ENCODE data around the gene ZCCHC14.
A peak's percentile ranks its signal among the peaks of the same experiment; 100 is the strongest.

Gene ZCCHC14

DNA sequence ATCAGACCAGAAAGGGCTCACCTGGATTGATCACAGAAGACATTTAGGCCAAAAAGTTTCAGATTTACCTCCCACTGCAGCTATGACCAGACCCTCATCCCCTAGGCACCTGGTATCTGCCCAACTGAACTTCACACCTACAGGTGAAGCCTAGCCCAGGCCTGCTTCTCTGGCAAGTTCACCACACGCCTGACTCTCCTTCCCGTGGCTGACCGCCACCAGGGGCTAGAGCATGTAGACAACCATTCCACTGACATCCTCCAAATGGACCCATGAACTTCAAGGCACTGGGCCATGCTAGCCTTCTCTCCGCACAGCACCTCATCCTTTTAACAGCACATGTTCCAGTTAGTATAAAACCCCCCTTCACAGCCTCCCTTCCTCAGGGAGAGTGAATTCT is 18.8 kb downstream of the ZCCHC14 start:
- DNase-seq: no peak

DNA sequence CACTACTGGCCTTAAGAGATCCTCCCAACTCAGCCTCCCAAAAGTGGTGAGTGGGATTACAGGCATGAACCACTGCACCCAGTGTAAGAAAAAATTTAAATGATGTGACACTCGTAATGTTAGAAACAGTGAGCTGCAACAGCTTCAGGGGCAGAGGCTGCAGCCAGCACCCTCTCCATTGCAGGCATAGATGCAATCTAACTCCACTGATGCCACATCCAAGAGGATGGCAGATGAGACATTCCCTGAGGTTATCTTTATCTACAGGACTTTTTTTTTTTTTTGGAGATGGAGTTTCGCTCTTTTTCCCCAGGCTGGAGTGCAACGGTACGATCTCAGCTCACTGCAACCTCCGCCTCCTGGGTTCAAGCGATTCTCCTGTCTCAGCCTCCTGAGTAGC is 19.9 kb downstream of the ZCCHC14 start:
- DNase-seq: no peak

DNA sequence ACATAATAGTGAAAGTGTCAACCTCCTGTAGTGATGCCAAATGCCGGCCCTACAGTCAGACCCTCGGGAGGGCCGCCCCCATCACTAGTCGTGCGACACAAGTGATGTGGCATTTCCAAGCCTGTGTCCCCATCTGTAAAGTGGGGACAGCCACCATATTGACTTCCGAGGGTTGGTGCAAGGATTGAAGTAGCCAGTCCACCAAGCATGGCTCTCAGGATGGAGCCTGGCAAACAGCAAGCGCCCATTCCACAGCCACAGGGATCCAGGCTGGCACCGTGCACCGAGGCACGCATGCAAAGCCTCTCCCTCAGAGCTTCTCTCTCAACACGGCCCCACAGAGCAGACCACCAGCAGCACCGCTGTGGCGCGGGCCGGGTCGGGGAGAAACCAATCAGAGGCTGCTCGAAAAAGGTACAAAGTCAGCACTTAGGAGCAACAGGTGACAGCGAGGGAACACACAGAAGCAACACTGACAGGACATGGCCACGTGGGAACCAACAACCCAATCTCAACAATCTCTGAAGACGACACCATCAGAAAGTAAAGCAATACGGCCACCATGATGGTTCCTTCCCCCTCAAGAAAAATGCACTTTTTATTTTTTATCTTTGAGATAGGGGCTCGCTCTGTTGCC is 20.6 kb downstream of the ZCCHC14 start:
- DNase-seq: no peak

DNA sequence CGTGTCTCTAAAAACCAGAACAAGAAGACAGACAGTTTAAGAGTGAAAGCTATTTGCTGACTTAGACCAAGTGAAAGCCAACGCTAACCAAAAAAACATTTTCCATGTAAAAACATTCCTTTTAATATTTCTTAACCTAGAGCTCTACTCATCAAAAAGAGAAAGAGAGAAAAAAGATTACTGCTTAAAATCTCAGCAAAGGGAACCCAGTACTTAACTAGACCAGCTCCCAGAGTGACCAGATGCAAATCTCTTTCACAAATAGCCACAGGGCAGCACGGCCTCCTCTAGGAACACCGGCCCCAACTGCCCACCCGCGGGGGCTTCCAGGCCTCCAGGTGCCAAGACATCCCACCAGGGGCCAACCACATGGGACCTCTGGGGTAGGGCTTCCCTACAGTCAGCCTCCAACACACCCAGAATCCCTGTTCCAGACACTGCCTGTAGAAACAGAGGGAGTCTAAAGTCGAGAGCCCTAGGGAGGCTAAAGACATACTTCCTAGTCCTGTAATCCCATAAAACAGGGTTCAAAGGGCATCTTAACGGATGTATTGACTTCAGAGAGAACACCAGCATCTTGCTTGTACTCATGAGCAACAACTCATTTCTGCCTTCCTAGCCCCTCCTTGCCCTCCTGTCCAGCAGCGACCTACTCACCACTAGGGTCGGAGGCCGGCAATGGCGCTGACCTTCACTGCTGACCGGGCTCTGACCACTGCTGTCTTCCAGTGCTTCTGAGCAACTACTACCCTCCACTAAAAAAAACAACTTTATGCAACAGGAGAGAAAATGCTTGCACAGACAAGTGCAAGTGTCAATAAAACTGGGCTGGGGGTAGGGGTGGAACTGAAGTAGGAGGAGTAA is 21.3 kb downstream of the ZCCHC14 start:
- DNase-seq: no peak

DNA sequence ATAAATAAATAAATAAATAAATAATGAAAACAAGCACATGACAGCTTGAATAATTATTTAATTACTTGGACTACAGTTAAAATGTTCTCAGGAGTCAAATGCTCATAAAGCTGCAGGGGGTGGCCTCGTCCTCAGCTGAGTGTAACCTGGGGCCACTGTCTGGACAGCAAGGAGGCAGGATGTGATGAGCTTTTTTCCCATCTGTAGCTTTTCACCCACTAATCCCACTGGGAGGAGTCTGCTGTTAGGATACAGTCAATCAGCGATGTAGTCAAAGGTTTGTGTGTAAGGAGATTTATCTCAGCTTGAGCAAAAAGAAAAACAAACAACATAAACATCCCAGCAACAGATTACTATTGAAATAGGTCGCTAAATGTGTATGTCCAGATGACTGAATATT is 22.5 kb downstream of the ZCCHC14 start:
- no peak for DNase-seq

DNA sequence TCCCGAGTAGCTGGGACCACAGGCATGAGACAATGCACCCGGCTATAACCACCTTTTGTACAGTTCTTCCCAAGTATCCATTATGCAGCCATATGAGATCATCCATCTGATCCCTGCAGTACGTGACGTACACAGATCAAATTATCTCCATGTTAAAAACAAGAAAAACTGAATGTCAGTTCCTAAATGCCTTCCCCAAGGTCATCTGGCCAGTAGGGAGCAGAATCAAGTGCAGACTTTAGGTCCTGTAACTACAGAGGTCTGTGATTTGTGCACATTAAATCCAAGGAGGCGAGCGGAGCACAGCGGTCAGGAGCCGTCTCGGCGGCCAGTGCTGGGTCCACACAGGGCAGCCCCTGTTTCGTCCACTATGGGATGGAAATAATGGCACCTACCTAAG is 23.7 kb downstream of the ZCCHC14 start:
- no peak for DNase-seq

DNA sequence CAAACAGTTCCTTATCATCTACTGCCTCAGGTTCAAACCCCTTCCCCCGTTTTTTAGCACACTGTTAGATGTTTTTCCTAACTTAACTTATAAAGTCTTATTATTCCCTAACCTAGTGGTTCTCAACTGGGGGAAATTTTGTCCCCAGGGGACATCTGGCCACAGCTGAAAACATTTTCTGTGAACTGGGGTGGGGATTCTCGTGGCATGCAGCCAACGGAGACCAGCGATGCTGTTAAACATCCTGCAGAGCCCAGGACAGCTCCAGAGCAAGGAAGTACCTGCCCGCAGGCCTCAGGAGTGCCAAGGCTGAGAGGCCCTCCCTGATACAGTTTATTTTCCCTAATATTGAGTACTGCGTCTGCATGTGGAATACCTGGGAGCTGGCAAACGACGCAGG is 24.3 kb downstream of the ZCCHC14 start:
- no peak for DNase-seq

DNA sequence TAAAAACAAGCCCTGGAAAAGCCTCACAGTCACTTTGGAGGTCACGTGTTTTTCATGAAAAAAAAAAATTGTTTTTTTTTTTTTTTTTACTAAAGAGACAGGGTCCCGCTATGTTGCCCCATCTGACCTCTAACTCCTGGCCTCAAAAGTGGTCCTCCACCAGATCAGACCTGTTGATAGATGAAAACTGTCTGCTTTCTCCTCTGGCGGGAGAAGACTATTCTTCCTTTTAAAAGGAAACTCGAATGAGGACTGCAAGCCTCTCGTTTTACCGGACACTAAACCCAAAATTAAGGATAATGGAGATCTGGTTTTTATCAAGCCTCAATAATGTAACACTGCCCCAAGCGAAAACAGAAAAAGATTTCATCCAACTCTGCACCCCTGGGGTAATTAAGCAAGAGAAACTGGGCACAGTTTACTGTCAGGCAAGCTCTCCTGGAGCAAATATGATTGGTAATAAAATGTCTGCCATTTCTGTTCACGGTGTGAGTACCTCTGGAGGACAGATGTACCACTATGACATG is 25.8 kb downstream of the ZCCHC14 start:
- DNase-seq: no peak

DNA sequence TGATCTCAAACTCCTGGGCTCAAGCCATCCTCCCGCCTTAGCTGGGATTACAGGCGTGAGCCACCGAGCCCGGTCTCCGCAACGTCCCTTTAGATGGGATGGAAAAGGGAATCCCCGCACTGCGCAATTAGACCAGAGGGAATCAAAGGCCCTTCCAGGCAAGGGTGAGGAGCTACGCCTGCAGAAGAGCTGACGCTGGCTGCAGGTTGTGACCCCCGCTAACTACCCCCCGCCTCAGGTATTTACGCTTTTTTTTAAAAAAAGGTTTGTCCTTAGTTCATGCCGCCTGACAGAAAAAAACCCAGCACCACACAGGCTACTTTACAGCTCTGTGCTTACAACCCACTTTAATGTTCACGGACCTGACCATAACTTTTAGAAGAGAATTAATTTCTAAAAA is 26.9 kb downstream of the ZCCHC14 start:
- DNase-seq: no peak

DNA sequence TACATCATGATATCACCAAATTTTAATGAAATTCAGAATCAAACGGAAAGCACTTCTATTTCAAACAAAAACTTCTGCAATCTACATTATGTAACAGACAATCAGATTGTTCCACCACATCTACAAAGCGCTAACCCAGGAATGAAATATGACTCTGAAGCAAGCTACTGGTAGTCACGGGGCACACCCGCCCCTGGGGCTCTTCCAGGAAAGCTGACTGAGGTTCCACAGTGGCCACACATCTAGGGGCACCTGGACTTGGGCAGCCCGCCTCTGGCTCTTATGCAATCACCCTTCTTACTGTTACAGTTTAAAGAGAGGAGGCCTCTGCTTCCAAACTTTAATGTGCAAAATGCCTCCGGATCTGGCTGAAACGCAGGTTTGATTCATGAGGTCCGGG is 27.5 kb downstream of the ZCCHC14 start:
- DNase-seq: no peak

DNA sequence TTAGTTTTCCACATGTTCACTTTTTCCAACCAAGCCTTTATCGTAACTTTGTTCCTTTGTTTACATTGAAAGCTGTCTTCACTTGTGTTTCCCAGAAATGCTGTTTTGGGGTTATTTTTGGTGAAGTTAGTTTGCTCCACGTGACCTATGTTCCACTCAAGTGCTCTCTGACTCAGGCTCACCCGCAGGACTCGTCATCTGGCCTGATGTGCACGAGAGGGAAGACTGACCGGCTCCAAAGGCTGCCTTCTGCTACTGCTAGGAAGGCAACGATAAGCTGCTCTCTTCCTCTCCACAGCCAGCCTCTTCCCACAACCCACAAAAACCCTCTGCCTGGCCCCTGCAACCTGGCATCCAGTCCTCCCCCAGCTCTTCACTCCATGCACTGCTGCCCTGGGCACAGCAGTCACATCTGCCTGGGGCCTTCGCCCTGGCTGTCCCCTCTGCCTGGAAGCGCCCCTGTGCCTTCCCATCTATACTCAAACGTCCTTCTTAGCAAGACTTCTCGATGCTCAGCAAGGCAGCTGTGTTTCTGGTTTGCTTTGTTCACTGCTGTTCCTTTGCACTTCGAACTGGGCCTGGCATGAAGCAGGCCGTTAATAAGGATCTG is 28.0 kb downstream of the ZCCHC14 start:
- DNase-seq: peak; percentile 49 to 59

DNA sequence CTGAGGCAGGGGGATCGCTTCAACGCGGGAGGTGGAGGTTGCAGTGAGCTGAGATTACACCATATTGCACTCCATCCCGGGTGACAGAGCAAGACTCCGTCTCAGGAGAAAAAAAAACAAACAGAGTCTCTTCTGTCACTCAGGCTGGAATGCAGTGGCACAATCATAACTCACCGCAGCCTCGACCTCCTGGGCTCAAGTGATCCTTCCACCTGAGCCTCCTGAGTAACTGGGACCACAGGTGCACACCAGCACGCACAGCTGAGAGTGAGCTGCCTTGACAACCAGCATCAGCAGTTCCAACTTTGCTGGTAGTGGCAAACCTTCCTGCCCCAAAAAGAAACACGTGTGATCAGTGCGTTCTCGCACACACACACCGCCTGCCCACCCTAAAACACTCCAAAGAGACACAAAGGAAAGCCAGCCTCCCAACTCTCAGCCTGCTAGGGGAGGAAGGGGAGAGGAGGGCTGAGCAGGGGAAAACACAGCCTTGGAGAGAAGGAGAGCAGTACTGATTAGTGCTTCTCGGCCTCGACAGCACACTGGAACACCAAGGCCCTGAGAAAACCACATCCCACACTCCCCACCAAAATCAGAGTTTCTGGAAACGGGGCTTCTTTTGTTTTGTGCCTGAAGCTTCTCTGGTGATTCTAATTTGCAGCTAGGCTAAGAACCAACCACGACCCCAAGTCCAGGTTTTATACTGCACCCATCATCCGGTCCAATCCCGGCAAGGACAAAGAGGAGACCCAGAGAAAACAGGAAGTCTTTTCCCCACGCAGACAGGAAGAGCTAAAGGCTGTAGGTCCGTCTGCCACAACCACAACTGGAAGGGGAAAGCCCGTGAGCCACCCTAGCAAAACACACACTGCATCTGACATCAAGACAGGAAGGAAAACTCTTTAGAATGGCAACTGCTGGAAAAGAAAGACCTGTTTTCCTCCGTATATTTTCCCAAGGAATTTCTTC is 28.8 kb downstream of the ZCCHC14 start:
- peak; percentile 49 to 56 for DNase-seq

DNA sequence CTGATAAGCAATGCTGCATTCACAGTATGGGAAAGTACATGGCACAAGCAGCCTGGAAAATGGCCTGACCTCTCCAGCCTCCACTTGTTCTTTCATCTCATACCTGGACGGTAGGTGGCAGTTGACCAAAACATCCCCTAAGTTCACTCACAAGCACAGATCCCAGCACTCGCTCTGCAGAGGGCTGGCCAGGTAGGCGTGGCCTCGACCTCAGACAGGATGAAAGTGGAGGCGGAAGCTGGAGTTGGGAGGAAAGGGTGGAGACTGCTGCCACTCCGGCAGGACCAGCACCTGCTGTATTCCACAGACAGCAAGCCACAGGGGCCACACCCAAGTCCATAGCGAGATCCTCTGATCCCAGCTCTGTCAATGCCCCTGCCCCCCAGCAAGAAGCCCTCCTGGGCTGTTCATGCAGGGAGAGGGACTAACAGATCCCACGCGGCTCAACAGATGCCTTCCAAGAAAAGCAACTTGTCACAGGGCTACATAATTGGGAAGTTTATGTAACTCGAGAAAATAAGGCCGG is 31.3 kb downstream of the ZCCHC14 start:
- DNase-seq: peak; percentile 22 to 40

DNA sequence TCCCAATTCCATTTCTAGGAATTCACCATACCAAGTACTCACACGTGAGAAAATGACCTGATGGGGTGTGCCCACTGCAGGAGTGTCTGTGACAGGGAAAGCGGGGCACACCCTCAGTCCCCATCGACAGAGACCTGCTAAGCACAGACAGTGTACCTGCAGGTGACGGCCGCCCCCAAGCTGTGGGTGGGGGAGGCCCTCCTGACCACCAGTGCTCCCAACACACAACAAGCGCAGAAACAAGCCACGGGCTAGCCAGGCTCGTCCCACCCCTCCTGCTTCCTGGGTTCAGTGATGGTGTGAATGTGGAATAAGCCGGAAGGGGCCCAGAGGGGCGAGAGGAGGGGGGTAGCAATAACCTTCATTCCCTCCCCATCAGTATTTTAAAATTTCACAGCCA is 31.9 kb downstream of the ZCCHC14 start:
- no peak for DNase-seq

DNA sequence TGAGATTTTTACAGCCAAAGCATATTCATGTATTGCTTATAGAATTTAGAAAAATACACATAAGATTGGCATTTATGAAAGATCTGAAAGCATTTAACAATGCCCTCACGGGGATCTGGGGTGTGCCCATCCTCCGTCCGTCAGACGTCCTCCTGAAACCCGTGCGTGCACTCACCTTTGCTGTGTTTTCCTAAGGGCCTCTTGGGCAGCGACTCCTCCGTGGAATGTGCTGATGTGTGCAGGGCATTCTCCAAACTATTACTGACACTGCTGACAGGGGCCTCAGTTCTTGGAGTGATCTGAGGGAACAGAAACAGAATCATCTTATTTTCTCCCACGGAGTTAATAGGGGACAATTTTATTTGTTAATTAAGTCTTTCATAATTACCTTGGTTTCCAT is 33.0 kb downstream of the ZCCHC14 start:
- no peak for DNase-seq

DNA sequence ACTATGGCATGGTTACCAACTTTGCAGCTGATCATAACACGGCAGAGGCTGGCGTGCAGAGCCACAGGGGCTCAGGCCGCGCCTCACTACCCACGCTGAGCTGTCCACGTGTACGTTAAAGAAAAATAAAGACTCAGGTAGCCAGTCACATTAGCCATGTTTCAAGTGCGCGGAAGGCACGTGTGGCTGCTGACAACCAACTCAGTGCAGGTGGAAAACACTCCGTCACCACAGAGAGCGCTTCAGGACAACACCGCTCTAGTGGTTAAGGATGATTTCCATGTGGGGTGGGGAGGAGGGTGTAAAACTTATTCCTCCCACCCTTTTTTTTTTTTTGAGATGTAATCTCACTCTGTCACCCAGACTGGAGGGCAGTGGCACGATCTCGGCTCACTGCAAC is 33.8 kb downstream of the ZCCHC14 start:
- no peak for DNase-seq

DNA sequence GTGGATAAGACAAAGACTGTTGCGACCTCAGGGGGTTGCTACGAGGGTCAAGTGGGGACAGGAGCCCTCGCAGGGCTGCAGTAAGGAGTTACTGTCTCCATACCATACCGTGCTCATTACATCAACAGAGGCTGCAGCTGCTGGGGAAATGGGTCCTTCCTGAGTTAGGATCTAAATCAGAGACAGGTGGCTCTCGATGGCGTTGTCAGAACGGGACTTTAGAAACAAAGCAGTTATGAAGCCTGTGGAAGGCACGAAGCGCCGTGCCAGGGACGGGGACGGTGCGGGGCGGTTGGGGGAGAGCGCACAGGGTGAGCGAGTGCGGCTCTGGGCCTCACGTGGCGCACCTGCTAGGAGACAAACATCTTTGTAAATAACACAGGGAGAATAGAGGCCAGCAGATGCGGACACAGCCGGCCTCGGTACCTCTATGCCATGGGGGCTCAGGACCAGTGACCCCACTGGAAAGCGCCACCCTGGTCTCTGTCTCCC is 34.4 kb downstream of the ZCCHC14 start:
- DNase-seq: no peak

DNA sequence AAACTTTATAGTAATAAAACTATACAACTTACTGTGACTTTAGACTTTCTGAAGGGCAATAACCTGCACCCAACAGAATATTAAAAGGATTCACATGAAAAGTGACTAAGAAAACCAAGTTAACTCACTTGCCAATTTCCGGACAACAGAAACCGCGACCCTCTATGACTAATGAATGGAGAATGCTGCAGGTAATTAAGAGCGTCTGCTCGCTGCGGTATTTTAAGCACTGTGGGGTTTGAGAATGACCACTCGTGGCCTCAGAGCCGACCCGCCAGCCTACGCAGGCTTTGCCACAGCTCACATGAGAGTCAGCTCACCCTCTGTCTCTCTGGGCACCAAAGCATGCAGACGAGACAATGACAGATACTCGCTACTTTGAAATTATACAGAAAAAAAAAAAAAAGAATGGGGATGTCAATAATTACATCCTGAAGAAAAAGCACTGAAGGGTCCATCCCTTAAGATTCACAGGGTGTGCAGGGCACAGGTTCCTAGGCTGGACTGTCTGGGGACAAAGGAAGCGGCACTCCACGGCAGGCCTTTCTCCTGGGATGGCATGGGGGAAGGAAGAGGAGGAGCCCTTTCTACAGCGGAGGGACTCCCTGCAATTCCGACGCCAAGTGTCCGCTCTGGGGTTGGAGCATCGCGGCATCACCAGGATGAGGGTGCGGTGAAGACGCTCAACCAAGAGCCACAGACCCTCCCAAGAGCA is 35.0 kb downstream of the ZCCHC14 start:
- DNase-seq: peak; percentile 49 to 53

DNA sequence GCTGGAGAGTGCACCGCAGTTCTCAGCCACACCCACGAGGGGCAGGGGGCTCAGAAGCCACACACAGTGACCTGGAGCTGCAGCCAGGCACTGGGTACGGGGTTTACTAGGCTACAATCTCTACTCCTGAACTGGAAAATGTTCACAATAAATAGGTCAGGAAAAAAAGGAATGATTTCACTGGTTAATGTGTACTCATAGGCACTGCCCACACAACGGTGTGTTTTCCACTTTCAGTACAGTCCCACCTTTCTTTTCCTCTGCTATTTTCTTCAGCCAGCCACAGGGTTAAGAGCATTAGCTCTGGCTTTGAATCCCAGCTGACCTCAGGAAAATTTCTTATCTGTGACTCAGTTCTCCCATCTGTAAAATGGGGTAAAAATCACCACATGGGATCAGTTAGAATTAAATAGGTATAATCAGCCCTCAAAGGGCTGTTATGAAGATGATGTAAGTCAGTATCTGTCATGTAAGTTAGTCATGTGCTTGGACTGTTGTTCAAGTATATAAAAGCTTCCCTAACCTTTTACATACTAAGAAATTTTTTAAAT is 35.7 kb downstream of the ZCCHC14 start:
- DNase-seq: no peak

DNA sequence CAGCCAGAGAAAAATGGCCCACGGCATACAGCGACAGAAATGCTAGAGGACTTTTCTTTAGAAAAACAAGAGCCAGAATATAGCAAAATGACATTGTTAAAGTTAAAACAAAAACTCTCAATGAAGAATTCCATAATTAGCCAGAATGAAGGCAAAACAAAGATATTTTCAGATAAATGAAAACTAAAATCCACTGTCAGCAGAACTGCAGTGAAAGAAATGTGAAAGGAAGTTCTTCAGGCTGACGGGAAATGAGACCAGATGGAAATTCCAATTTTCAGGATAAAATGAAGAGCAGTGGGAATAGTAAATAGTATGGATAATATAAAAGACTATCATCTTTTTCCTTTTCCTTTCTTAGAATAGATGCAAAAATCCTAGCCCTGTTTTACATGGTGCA is 38.4 kb downstream of the ZCCHC14 start:
- DNase-seq: no peak

DNA sequence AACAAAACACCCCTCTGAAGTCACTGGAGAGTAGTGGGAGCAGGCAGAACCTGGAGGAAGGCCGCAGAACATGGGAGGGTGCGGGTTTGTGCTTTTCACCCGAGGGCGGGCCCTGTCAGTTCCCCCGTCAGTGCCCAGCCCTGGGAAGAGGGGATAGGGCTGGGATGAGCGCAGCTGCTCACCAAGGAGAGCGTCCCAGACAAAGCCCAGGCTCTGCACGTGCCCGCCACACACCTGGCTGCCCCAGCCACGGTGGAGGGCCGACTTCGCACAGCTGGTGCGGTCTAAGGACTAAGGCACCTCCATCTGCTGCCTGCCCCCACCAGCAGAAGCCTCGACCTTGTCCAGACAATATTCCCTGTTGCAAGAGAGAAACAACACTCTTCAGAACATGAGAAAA is 39.5 kb downstream of the ZCCHC14 start:
- DNase-seq: no peak

Measured in stimulated activated CD4-positive, alpha-beta T cell treated with anti-CD3 and anti-CD28 coated beads, Interleukin-2, amount 100 ng/mL, for 24 hours (primary cell).